Naive thymus-derived CD4-positive, alpha-beta T cell (primary cell): ENCODE data around the gene PCCA. TPM values are rescaled to one million over a fixed set of nuclear protein-coding genes. Genes with fewer than 3 reads are reported as not detected.
"Not testable (repeated sequence)": the region's sequence is repeated elsewhere in the genome, so short reads cannot be mapped to it uniquely, and the experiment has no call there.

Experiments used
- ATAC-seq: fragments of 150-1000 bp; cut with Tn5 transposase; 2 replicates; pipeline ENCODE4 v1.10.0; 2021; ENCODE audit warnings: mild to moderate bottlenecking, moderate library complexity
- CTCF ChIA-PET: fragments of 350-600 bp; sonication (Branson Sonifier 250); formaldehyde crosslinking; loops from one replicate; lab custom pipeline; 2021; ENCODE audit warnings: antibody characterized with exemption; lab: Charles Lee
- POLR2A ChIA-PET: fragments of 350-600 bp; sonication (Branson Sonifier 250); formaldehyde crosslinking; loops from one replicate; lab custom pipeline; 2021; ENCODE audit warnings: antibody characterized with exemption, inconsistent platforms; lab: Charles Lee
- DNase-seq, 9 donors: peaks; one replicate each; pipeline versions ENCODE4 v3.0.0 to v3.0.0-alpha.2; 2020 to 2022; ENCODE audit warnings: mixed read lengths in 1 of 9
- H3K27ac ChIP-seq: one replicate; pipeline ENCODE4 v1.7.0; 2013; ENCODE audit warnings: mild to moderate bottlenecking, low read depth, low read length, moderate library complexity
- H3K27me3 ChIP-seq, 2 donors: one replicate each; pipeline ENCODE4 v1.7.0; 2013; ENCODE audit warnings: low read length in 2 of 2, mild to moderate bottlenecking in 2 of 2, moderate library complexity in 2 of 2; ENCODE audit not compliant: control insufficient read depth in 2 of 2, insufficient read depth in 2 of 2
- H3K36me3 ChIP-seq, 3 experiments: 1 replicate in 2 of 3; 2 replicates in 1 of 3; pipeline ENCODE4 v1.7.0; 2013; ENCODE audit warnings: low read length in 3 of 3, mild to moderate bottlenecking in 3 of 3, moderate library complexity in 1 of 3; ENCODE audit not compliant: insufficient read depth in 3 of 3, control insufficient read depth in 2 of 3
- H3K4me1 ChIP-seq, 2 donors: one replicate each; pipeline ENCODE4 v1.7.0; 2013; ENCODE audit warnings: low read length in 2 of 2, mild to moderate bottlenecking in 2 of 2, moderate library complexity in 1 of 2; ENCODE audit not compliant: control insufficient read depth in 2 of 2, insufficient read depth in 2 of 2
- H3K4me3 ChIP-seq: 2 replicates; pipeline ENCODE4 v1.7.0; 2013; ENCODE audit warnings: mild to moderate bottlenecking, low read length
- H3K9me3 ChIP-seq, 3 experiments: 1 replicate in 2 of 3; 2 replicates in 1 of 3; pipeline ENCODE4 v1.7.0; 2013; ENCODE audit warnings: low read length in 3 of 3; ENCODE audit not compliant: control insufficient read depth in 2 of 3
- H3K27ac Mint-ChIP-seq, 9 donors: one replicate each; pipeline ENCODE4 v1.8.0; 2020 to 2022; ENCODE audit warnings: mixed read lengths in 9 of 9, mild to moderate bottlenecking in 8 of 9, moderate library complexity in 5 of 9, inconsistent platforms in 2 of 9
- H3K27me3 Mint-ChIP-seq, 5 donors: one replicate each; pipeline ENCODE4 v1.8.0; 2021 to 2022; ENCODE audit warnings: mixed read lengths in 5 of 5, mild to moderate bottlenecking in 1 of 5
- H3K36me3 Mint-ChIP-seq, 5 donors: one replicate each; pipeline ENCODE4 v1.8.0; 2020 to 2022; ENCODE audit warnings: mixed read lengths in 5 of 5, mild to moderate bottlenecking in 3 of 5, inconsistent platforms in 1 of 5
- H3K4me1 Mint-ChIP-seq, 7 donors: one replicate each; pipeline ENCODE4 v1.8.0; 2020 to 2022; ENCODE audit warnings: mixed read lengths in 7 of 7, mild to moderate bottlenecking in 3 of 7, inconsistent platforms in 1 of 7
- H3K4me3 Mint-ChIP-seq, 10 donors: one replicate each; pipeline ENCODE4 v1.8.0; 2020 to 2022; ENCODE audit warnings: mild to moderate bottlenecking in 10 of 10, mixed read lengths in 10 of 10, moderate library complexity in 6 of 10, inconsistent platforms in 2 of 10
- H3K9me3 Mint-ChIP-seq, 11 donors: one replicate each; pipeline ENCODE4 v1.8.0; 2020 to 2022; ENCODE audit warnings: mixed read lengths in 11 of 11, mild to moderate bottlenecking in 4 of 11, inconsistent platforms in 1 of 11, moderate library complexity in 1 of 11
- intact Hi-C, 2 donors: fragments of 100-400 bp; cut with micrococcal nuclease; formaldehyde crosslinking; loops; one replicate each; pipeline ENCODE4 v1.15.1; 2023
- polyA plus RNA-seq, 2 donors: library from polyadenylated mRNA; unstranded; fragments of 300-500 nt; fragmentation: Illumina TruSeq; gene quantifications; one replicate each; pipeline ENCODE4 v1.2.3, GENCODE V29; 2021
- total RNA-seq, 6 experiments: library from RNA in 5 of 6; stranded (reverse) in 5 of 6; gene quantifications; 1 replicate in 5 of 6; 2 replicates in 1 of 6; pipeline ENCODE4 v1.2.3 and lab custom pipeline; 2021 to 2026

Gene PCCA
- total and polyA plus RNA-seq, 7 experiments from 2014 or later, result 7.3 to 14.6 (median 11.3) TPM

- H3K4me1 ChIP-seq, H3K9me3 ChIP-seq, H3K27ac ChIP-seq, POLR2A ChIA-PET, H3K36me3 ChIP-seq, H3K4me3 Mint-ChIP-seq, H3K9me3 Mint-ChIP-seq, intact Hi-C loops, H3K27ac Mint-ChIP-seq, DNase-seq, ATAC-seq, H3K27me3 Mint-ChIP-seq, H3K27me3 ChIP-seq, H3K4me1 Mint-ChIP-seq, H3K4me3 ChIP-seq, CTCF ChIA-PET: not testable (repeated sequence)
- H3K36me3 Mint-ChIP-seq, result peaks cover 19 to 47% (median 37%) of the 10 kb centered on the region in 5 donors
These were observed 229.6 kb downstream of the PCCA start for GRCh38 chr13:100318473-100318872.

- H3K27ac ChIP-seq, result no peak overlapping the region
- H3K4me1 ChIP-seq, result no peaks in the 10 kb centered on the region
- POLR2A ChIA-PET, result no interaction called here
- H3K4me3 ChIP-seq, result no peak overlapping the region
- H3K36me3 Mint-ChIP-seq, result peaks cover 12 to 59% (median 30%) of the 10 kb centered on the region in 5 donors
- H3K4me1 Mint-ChIP-seq, result peaks cover 0 to 1% (median 0%) of the 10 kb centered on the region in 7 donors
- intact Hi-C loops, result no loop called here
- no peaks in the 10 kb centered on the region for H3K9me3 ChIP-seq
- ATAC-seq (no peak), DNase-seq (no peak)
- no peak overlapping the region for H3K27ac Mint-ChIP-seq
- peaks cover 0 to 3% (median 0%) of the 10 kb centered on the region in 3 experiments for H3K36me3 ChIP-seq
- H3K27me3 Mint-ChIP-seq, result no peaks in the 10 kb centered on the region
- no peaks in the 10 kb centered on the region for H3K27me3 ChIP-seq
- H3K4me3 Mint-ChIP-seq, result no peak overlapping the region
- H3K9me3 Mint-ChIP-seq, result peaks cover 0 to 10% (median 0%) of the 10 kb centered on the region in 11 donors
- CTCF ChIA-PET, result no interaction called here
These were observed 235.0 kb downstream of the PCCA start for GRCh38 chr13:100323937-100324336.

GRCh38 chr13:100330662-100331061 is 241.8 kb downstream of the PCCA start:
- POLR2A ChIA-PET, result no interaction called here
- CTCF ChIA-PET, result interaction anchor here (0.6 kb wide), 1 partner anchor 647 kb away, joined by 3 read pairs; no protein-coding TSS in a partner anchor
- Mint-ChIP-seq H3K27me3 (no peaks in the 10 kb centered on the region), H3K4me1 (peaks cover 0 to 9% (median 0%) of the 10 kb centered on the region in 7 donors), H3K27ac (no peak overlapping the region), H3K9me3 (peaks cover 0 to 26% (median 11%) of the 10 kb centered on the region in 11 donors), H3K4me3 (no peak overlapping the region), H3K36me3 (peaks cover 13 to 67% (median 54%) of the 10 kb centered on the region in 5 donors)
- DNase-seq (no peak), ATAC-seq (no peak)
- H3K9me3 ChIP-seq, result peaks cover 0 to 8% (median 0%) of the 10 kb centered on the region in 3 experiments
- no peaks in the 10 kb centered on the region for H3K36me3 ChIP-seq
- no peak overlapping the region for H3K4me3 ChIP-seq
- no peaks in the 10 kb centered on the region for H3K27me3 ChIP-seq
- no peak overlapping the region for H3K27ac ChIP-seq
- intact Hi-C loops, result no loop called here
- no peaks in the 10 kb centered on the region for H3K4me1 ChIP-seq

- peaks cover 0 to 8% (median 0%) of the 10 kb centered on the region in 3 experiments for H3K9me3 ChIP-seq
- intact Hi-C loops, result no loop called here
These were observed 244.2 kb downstream of the PCCA start for GRCh38 chr13:100333141-100333540.

GRCh38 chr13:100334214-100334613 is 245.3 kb downstream of the PCCA start:
- intact Hi-C loops, result no loop called here

More at GRCh38 chr13:100333141-100333540, 244.2 kb downstream of the PCCA start:
- no peak for DNase-seq
- no peak overlapping the region for H3K27ac ChIP-seq
- H3K4me3 ChIP-seq, result no peak overlapping the region
- CTCF ChIA-PET, result no interaction called here
- H3K9me3 Mint-ChIP-seq, result peaks cover 0 to 26% (median 11%) of the 10 kb centered on the region in 11 donors
- H3K36me3 ChIP-seq, result no peaks in the 10 kb centered on the region
- H3K27me3 ChIP-seq, result no peaks in the 10 kb centered on the region
- POLR2A ChIA-PET, result no interaction called here
- no peaks in the 10 kb centered on the region for H3K4me1 ChIP-seq
- H3K36me3 Mint-ChIP-seq, result peaks cover 12 to 60% (median 50%) of the 10 kb centered on the region in 5 donors
- ATAC-seq, result no peak
- H3K4me3 Mint-ChIP-seq, result no peak overlapping the region
- H3K27me3 Mint-ChIP-seq, result no peaks in the 10 kb centered on the region
- H3K4me1 Mint-ChIP-seq, result peaks cover 0 to 9% (median 0%) of the 10 kb centered on the region in 7 donors
- no peak overlapping the region for H3K27ac Mint-ChIP-seq

GRCh38 chr13:100336795-100337516 is 248.1 kb downstream of the PCCA start:
- Histone ChIP-seq H3K9me3 (peaks cover 0 to 8% (median 0%) of the 10 kb centered on the region in 3 experiments), H3K4me3 (no peak overlapping the region), H3K27ac (no peak overlapping the region), H3K27me3 (no peaks in the 10 kb centered on the region), H3K4me1 (peaks cover 0 to 4% of the 10 kb centered on the region in 2 donors), H3K36me3 (no peaks in the 10 kb centered on the region)
- DNase-seq (no peak), ATAC-seq (no peak)
- Mint-ChIP-seq H3K27me3 (no peaks in the 10 kb centered on the region), H3K4me3 (no peak overlapping the region), H3K27ac (peak overlapping the region in 1 of 9 donors; percentile 18), H3K36me3 (peaks cover 8 to 52% (median 37%) of the 10 kb centered on the region in 5 donors), H3K9me3 (peaks cover 0 to 26% (median 11%) of the 10 kb centered on the region in 11 donors), H3K4me1 (peaks cover 10 to 24% (median 19%) of the 10 kb centered on the region in 7 donors)
- POLR2A ChIA-PET, result no interaction called here
- intact Hi-C loops, result no loop called here
- CTCF ChIA-PET, result no interaction called here

More at GRCh38 chr13:100334214-100334613, 245.3 kb downstream of the PCCA start:
- ATAC-seq, result no peak
- Histone ChIP-seq H3K9me3 (peaks cover 0 to 8% (median 0%) of the 10 kb centered on the region in 3 experiments), H3K36me3 (no peaks in the 10 kb centered on the region), H3K27ac (no peak overlapping the region), H3K27me3 (no peaks in the 10 kb centered on the region), H3K4me1 (no peaks in the 10 kb centered on the region), H3K4me3 (no peak overlapping the region)
- Mint-ChIP-seq H3K27ac (peak overlapping the region in 1 of 9 donors; percentile 10), H3K4me3 (peak overlapping the region in 1 of 10 donors; percentile 1), H3K36me3 (peaks cover 9 to 54% (median 46%) of the 10 kb centered on the region in 5 donors), H3K9me3 (peaks cover 0 to 26% (median 11%) of the 10 kb centered on the region in 11 donors), H3K27me3 (no peaks in the 10 kb centered on the region), H3K4me1 (peaks cover 0 to 9% (median 0%) of the 10 kb centered on the region in 7 donors)
- no peak for DNase-seq
- ChIA-PET POLR2A (no interaction called here), CTCF (no interaction called here)
